GM21367 (cell line): ENCODE results near the gene ECM2.

Experiments
- ATAC-seq: cut with Tn5 transposase; IDR thresholded peaks from one replicate; pipeline ENCODE4 v1.9.1; 2021; ENCODE audit not compliant: unreplicated experiment

The ECM2 gene

GRCh38 chr9:92501671-92502393 lies 34.0 kb downstream of the ECM2 start:
- ATAC-seq, result no peak

- ATAC-seq, result no peak
These were observed 35.1 kb downstream of the ECM2 start for GRCh38 chr9:92500725-92501124.

GRCh38 chr9:92499701-92500100 lies 36.1 kb downstream of the ECM2 start:
- no peak for ATAC-seq

- ATAC-seq, result no peak
These were observed 39.2 kb downstream of the ECM2 start for GRCh38 chr9:92496396-92497176.

DNA sequence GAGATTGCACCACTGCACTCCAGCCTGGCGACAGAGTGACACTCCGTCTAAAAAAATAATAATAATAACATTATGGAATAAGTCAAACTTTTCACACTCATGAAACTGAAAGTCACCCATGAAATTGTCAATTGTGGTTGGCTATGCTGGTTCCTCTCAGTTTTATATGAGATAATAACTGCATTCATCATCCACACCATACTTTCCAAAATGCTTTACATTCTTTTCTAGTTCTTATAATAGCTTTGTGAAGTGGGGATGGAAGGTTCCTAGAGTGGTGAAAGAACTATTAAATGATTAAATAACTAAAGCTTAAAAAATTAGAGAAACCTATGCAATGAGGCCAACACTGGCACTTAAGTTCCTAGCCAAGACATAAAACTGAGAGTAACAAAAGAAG lies 40.9 kb downstream of the ECM2 start:
- no peak for ATAC-seq

DNA sequence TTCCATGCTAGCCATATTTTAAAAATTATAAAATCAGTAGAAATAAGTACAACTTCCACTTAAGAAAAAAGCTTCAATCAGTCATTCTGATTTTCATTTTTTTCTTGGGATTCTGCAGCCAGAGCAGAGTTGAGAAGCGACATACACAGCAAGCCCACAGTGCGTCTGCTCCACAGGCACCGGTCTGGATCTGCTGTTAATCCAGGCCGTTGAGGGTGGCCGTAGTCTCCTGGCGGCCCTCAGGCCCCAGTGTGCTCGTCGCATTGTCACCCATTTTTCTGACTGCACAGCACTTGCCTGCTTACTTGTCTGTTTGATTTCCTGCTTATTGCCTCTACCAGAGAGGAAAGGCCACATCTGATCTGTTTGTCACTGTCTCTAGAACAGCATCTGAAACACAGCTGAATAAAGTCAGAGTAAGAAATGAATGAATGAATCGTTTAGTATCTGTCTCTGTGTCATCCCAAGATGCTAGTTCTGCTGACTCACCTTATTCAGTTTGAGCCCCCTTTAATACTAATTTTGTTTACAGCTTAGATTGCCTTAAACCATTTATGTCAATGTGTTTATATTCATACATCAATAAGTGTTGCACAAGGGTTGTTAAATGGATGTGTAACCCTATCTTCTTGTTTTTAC lies 41.9 kb downstream of the ECM2 start:
- no peak for ATAC-seq

DNA sequence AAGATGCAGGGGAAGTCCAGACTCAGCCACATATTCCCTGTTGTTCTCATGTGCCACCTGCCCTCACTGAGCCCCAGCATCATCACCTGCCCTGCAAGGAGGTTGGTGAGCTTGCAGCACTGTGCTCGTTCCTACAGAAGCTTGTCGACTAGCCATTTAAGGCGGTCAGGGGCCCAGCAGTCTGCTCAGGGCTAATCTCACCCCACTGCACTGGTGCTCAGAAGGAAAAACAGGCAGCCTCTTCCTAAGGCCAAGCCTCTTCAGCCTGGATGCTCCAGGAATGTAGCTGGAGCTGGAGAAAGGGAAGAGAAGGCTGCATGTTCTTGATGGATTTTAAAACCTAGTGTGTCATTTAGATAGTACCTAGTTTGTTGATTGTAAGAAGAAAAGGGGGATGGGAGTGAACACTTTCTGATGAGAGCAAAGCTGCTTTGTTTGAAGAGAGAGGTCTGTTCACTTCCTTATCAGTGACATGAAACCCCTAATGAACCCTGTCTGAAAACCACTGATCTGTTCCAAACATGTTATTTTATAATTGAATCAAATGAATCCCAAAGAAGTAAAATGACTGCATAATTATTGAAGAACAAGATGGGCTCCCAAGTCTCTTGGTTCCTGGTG lies 42.9 kb downstream of the ECM2 start:
- no peak for ATAC-seq

DNA sequence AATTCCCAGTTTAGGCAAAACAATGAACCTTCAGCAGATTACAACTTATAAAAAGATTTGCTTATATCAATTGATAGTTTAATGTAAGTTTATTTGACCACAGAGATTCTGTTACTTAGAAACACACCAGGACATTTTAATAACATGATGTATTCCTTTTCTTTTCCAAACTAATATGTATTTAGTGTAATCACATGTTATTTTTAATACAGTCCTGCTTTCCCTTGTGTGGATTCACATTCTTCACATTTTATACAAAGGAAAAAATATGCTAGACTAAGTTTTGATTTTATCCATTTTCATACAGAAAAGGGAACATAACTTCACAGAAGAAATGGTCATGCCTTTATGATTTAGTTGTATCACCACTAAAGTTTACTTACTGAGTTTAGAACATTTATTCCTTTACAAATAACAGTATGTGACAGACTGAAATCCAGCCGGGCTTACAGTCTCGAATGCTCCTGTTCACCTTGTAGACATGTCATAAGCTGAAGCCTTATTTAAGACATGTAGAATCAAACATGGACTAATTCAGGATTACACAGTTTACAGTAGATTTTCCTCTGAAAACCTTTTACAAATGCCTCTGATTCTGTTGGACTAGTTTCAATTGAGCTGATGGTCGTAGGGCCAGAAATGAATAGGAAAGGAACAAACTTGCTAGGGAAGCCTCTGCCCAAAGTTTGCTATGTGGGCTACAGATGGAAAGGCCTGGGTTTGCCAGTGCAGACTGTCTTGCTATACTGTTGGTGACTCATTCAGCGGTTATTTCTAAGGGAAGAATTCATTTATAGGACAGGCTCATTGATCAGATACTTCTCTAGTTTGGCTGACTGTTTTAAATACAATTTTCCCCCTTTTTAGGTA lies 46.9 kb downstream of the ECM2 start:
- ATAC-seq, result no peak

GRCh38 chr9:92486371-92486770 lies 49.4 kb downstream of the ECM2 start:
- no peak for ATAC-seq

DNA sequence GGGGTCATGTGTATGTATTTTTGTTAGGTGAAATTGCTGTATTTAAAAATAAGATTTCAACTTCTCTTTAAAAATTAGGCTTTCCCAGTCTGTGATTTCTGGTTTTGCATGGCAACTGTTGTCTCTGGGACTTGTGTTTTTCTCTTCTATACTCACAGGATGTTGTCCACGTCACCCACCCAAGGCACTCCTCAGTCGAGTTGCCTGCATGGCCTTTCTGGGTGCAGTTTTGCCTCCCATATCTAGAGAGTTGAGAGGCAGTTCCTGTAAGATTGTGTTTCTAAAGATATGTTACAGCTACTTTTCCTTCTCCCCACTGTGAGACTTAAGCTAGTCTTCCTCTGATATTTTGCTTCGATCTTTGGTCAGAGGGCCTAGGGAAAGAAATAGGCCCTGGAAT lies 51.2 kb downstream of the ECM2 start:
- ATAC-seq, result no peak

DNA sequence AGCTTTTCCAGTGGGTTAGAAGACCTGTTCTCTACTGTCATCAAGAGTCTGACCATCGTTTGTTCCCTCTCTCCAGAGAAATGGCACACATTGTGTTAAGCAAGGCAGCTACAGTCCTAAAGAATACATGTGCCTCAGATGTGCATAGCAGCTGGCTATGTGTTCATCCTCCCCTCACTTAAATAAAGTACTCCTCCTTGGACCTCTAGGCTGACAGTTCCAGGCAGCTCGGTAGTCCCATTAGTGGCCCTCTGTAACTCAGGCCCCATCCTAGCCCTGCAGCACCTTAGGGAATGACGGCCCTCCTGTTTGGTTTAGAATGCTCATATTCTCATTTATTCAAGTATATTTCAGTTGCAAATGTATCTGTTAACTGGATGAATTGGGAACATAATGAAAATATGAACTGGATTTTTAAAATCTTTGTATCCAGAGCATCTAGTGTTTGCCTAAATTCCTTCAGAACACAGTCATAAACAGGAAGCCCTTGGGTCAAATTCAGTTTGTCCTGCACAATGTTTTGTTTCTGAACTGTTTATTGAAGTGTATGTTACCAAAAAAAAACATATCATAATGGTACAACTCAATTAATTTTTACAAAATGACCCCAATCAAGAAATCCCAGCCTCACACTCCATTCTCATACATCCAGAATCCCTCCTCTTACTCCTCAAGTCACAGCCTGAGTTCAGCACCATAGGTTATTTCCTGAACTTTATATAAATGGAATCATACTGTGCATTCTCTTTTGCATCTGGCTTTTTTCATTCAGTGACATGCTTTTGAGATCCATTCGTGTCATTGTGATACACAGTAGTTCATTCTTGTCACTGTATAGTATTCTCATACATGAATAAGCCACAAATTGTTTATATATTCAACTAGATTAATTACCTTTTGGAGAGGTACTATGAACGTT lies 51.9 kb downstream of the ECM2 start:
- no peak for ATAC-seq

GRCh38 chr9:92482805-92483204 lies 53.0 kb downstream of the ECM2 start:
- ATAC-seq, result no peak

- ATAC-seq, result no peak
These were observed 53.5 kb downstream of the ECM2 start, which contains the start of gene ASPN for GRCh38 chr9:92482329-92482728. TSS of gene ASPN (minus strand) at chr9:92482506.

GRCh38 chr9:92480986-92481633 lies 54.7 kb downstream of the ECM2 start:
- no peak for ATAC-seq

- no peak for ATAC-seq
These were observed 55.5 kb downstream of the ECM2 start for GRCh38 chr9:92480291-92480771.

DNA sequence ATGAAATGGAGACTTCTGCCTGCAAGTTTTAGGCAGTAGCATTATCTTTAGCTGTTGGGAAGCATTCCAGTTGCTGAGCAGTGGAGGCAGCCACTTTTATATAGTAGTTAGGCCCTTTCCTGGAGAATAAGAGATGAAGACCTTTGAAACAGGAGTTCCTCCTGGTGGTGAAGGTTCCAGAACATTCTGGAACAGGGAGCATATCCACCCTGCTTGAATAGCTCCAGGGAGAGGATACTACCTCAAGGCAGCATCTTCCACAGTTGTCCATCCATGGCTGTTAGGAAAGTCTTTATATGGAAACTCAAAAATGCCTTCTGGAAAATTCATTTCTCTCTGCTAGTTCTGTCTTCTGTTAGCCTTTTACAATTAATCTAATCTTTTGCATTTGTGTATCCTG lies 56.4 kb downstream of the ECM2 start:
- no peak for ATAC-seq

- ATAC-seq, result no peak
These were observed 57.0 kb downstream of the ECM2 start for GRCh38 chr9:92478783-92479182.

- ATAC-seq, result no peak
These were observed 58.8 kb downstream of the ECM2 start for GRCh38 chr9:92476962-92477361.

DNA sequence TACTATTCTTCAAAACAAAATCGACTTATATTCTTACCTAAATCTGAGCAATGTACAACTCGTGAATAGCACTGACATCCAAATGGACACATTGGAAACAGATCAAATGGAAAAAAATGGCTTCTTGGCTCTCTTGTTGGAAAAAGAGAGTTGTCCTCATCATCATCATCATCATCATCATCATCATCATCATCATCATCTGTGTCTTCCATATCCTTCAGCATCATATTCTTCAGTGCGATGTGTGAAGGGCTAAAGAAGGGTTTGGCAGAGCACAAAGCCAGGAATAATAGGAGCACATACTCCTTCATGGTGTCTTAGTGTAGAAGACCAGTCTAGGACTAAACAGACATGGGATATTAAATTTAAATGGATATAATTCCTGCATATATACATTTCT lies 61.2 kb downstream of the ECM2 start:
- no peak for ATAC-seq
